HepG2 (cell line): ENCODE data around the gene RASA3. TPM values are rescaled to one million over a fixed set of nuclear protein-coding genes. Genes with fewer than 3 reads are reported as not detected.

Experiments used
- ATAC-seq: fragments of 200-7000 bp; cut with Tn5 transposase; 3 replicates; pipeline ENCODE4 v1.9.1; 2020; ENCODE audit warnings: mild to moderate bottlenecking, moderate library complexity
- BruUV-seq: library from RNA; stranded (reverse); fragments of 400-500 nt; replicated peaks from 2 replicates; lab custom pipeline; 2021; lab: Mats Ljungman, UMichigan
- CTCF ChIA-PET: fragments of 300-600 bp; formaldehyde crosslinking; extraction: SDS; loops from one replicate; lab custom pipeline; 2021; ENCODE audit warnings: low total read pairs, inconsistent platforms, low intra/inter-chr PET ratio; lab: Yijun Ruan, JAX
- POLR2A ChIA-PET: fragments of 350-600 bp; sonication (Branson Sonifier 250); formaldehyde crosslinking; loops from one replicate; lab custom pipeline; 2020; ENCODE audit warnings: antibody characterized with exemption, inconsistent platforms; lab: Yijun Ruan, JAX
- DNase-seq: peaks from one replicate; pipeline ENCODE4 v3.0.0-alpha.2; 2015; ENCODE audit warnings: low spot score
- FAIRE-seq: peaks from 3 replicates; lab custom pipeline; 2011; peaks lifted over from hg19 to GRCh38; lab: Jason Lieb, UNC
- H2AFZ ChIP-seq: one replicate; pipeline ENCODE4 v1.6.1; 2011; ENCODE audit warnings: low read length, inconsistent platforms
- H3K27ac ChIP-seq: fragments of 300-600 bp; 3 replicates; pipeline ENCODE4 v1.8.0; 2011; ENCODE audit warnings: mixed run types, mild to moderate bottlenecking, mixed read lengths, low read length, inconsistent platforms; ENCODE audit not compliant: insufficient read depth; ENCODE audit errors: extremely low read length
- H3K27me3 ChIP-seq, 2 experiments: fragments of 200-600 bp in 1 of 2; 2 replicates in 1 of 2; 3 replicates in 1 of 2; pipeline versions ENCODE4 v1.6.0 to v1.8.0; 2011; ENCODE audit warnings: low read length in 2 of 2, mild to moderate bottlenecking in 2 of 2, moderate library complexity in 2 of 2, inconsistent platforms in 1 of 2; ENCODE audit not compliant: insufficient read depth in 2 of 2, control insufficient read depth in 1 of 2
- H3K36me3 ChIP-seq, 2 experiments: fragments of 200-600 bp in 1 of 2; replicated peaks in 1 of 2; 2 replicates in 1 of 2; 3 replicates in 1 of 2; pipeline versions ENCODE4 v1.5.1 to v1.8.0; 2011; ENCODE audit warnings: low read length in 2 of 2, inconsistent platforms in 1 of 2; ENCODE audit not compliant: insufficient read depth in 2 of 2, control insufficient read depth in 1 of 2
- H3K4me1 ChIP-seq: 2 replicates; pipeline ENCODE4 v1.5.1; 2012; ENCODE audit warnings: low read length, inconsistent platforms; ENCODE audit not compliant: insufficient read depth
- H3K4me2 ChIP-seq: 2 replicates; pipeline ENCODE4 v1.6.0; 2011; ENCODE audit warnings: low read depth, low read length, inconsistent platforms
- H3K4me3 ChIP-seq, 3 experiments: fragments of 200-600 bp in 1 of 3; sonication (generic), shearing (Covaris generic) in 1 of 3; replicated peaks in 1 of 3; 2 replicates each; pipeline ENCODE4 v1.5.1; 2011 to 2016; ENCODE audit warnings: low read length in 3 of 3, inconsistent platforms in 2 of 3, low read depth in 2 of 3, mild to moderate bottlenecking in 2 of 3, control low read depth in 1 of 3, mixed read lengths in 1 of 3; ENCODE audit not compliant: insufficient read depth in 1 of 3
- H3K79me2 ChIP-seq: one replicate; pipeline ENCODE4 v1.6.1; 2011; ENCODE audit warnings: low read length, inconsistent platforms; ENCODE audit not compliant: insufficient read depth
- H3K9ac ChIP-seq: 2 replicates; pipeline ENCODE4 v1.6.0; 2011; ENCODE audit warnings: mild to moderate bottlenecking, low read depth, low read length, inconsistent platforms; ENCODE audit not compliant: insufficient read depth
- H3K9me3 ChIP-seq: 2 replicates; pipeline ENCODE4 v1.5.1; 2012; ENCODE audit warnings: mild to moderate bottlenecking, low read length
- H4K20me1 ChIP-seq: 2 replicates; pipeline ENCODE4 v1.6.0; 2011; ENCODE audit warnings: inconsistent platforms, mild to moderate bottlenecking, low read length, moderate library complexity; ENCODE audit not compliant: insufficient read depth
- ETV5 ChIP-seq: IDR thresholded peaks from 2 replicates; pipeline ENCODE4 v1.6.1; 2018; ENCODE audit warnings: missing biosample characterization, missing genetic modification reagents, inconsistent platforms, borderline replicate concordance
- NFE2L2 ChIP-seq: fragments of 150-350 bp; IDR thresholded peaks from 2 replicates; pipeline ENCODE4 v1.6.1; 2014; ENCODE audit warnings: low read length
- RCOR2 ChIP-seq: IDR thresholded peaks from 2 replicates; pipeline ENCODE4 v1.6.1; 2016; ENCODE audit warnings: missing biosample characterization, missing genetic modification reagents
- REPIN1 ChIP-seq: sonication (generic); formaldehyde crosslinking; IDR thresholded peaks from 2 replicates; pipeline ENCODE4 v1.8.0; 2022; ENCODE audit warnings: missing genetic modification reagents, low read depth, mild to moderate bottlenecking, borderline replicate concordance
- SP5 ChIP-seq: IDR thresholded peaks from 2 replicates; pipeline ENCODE4 v1.6.1; 2016; ENCODE audit warnings: low read depth, borderline replicate concordance
- ZNF282 ChIP-seq: fragments of 450-650 bp; IDR thresholded peaks from 2 replicates; pipeline ENCODE4 v1.6.1; 2018; ENCODE audit not compliant: partially characterized antibody
- ZNF703 ChIP-seq: sonication (generic); formaldehyde crosslinking; IDR thresholded peaks from 2 replicates; pipeline ENCODE4 v1.5.1; 2020; ENCODE audit warnings: missing genetic modification reagents, mild to moderate bottlenecking, moderate library complexity, borderline replicate concordance
- ZSCAN22 ChIP-seq: sonication (generic); formaldehyde crosslinking; IDR thresholded peaks from 2 replicates; pipeline ENCODE4 v1.4.0; 2020; ENCODE audit warnings: mild to moderate bottlenecking, missing genetic modification reagents
- WGBS: methylation state at CpG from one replicate; pipeline ENCODE4 v1.1.6; 2017; ENCODE audit warnings: low lambda C conversion rate; 5-methylcytosine and 5-hydroxymethylcytosine counted together
- in situ Hi-C: cut with HindIII; loops from 2 replicates; pipeline ENCODE4 v1.10.0; 2017; ENCODE audit warnings: low pct_unique_long_range_greater_than_20kb; ENCODE audit not compliant: extremely low pct_ligation_motif_present
- intact Hi-C: fragments of 100-400 bp; cut with micrococcal nuclease; formaldehyde crosslinking; loops from one replicate; pipeline ENCODE4 v1.10.0; 2022; ENCODE audit not compliant: unreplicated experiment
- polyA plus RNA-seq, 8 experiments: library from polyadenylated mRNA; depleted of rRNA in 3 of 8; stranded (reverse) in 7 of 8; unstranded in 1 of 8; fragments of >200 nt; fragmentation: Illumina TruSeq in 4 of 8; extraction: Trizol in 4 of 8; gene quantifications; 2 replicates each; pipeline versions ENCODE4 v1.2.1 to v1.2.3, GENCODE V29; 2011 to 2016; ENCODE audit warnings: low read depth in 4 of 8, missing spikeins in 1 of 8, mixed read lengths in 1 of 8; ENCODE audit not compliant: insufficient read depth in 1 of 8
- total RNA-seq, 5 experiments: library from RNA; depleted of rRNA; stranded (reverse); fragments of >200 nt; fragmentation: Illumina TruSeq; extraction: Trizol; gene quantifications; 2 replicates each; pipeline ENCODE4 v1.2.3, GENCODE V29; 2016; ENCODE audit warnings: low read depth in 1 of 5

Gene RASA3
- total and polyA plus RNA-seq, 2 of the 13 experiments (the other 11 are each of a cell fraction or from before 2014, with no cell fraction given), result 0.05 TPM; not detected in 1

- FAIRE-seq, result no peak
- in situ Hi-C loops, result no loop called here
These were observed 182.9 kb downstream of the RASA3 start for GRCh38 chr13:113949546-113949945.

GRCh38 chr13:113948034-113948742 lies 184.2 kb downstream of the RASA3 start:
- peaks cover 5 to 13% of the 10 kb centered on the region in 2 experiments; a peak in 3 of 5 replicates for H3K27me3 ChIP-seq
- H3K4me3 ChIP-seq, result no peak overlapping the region
- H4K20me1 ChIP-seq, result no peaks in the 10 kb centered on the region
- no peaks in the 10 kb centered on the region for H3K79me2 ChIP-seq
- no peak for DNase-seq
- no peak overlapping the region for H3K9ac ChIP-seq
- no peak for FAIRE-seq
- TF ChIP-seq NFE2L2, result 0 out of 2 replicates have a peak, but pooled peaks have one; percentile 6
- no peak for TF ChIP-seq REPIN1
- TF ChIP-seq, all 625 proteins: peak for 1
- Histone ChIP-seq H3K9me3 (no peaks in the 10 kb centered on the region), H3K36me3 (no peaks in the 10 kb centered on the region), H3K27ac (no peak overlapping the region), H3K4me1 (peaks cover 5% of the 10 kb centered on the region; the same call in 1 of the 2 replicates), H3K4me2 (no peak overlapping the region), H2AFZ (no peak overlapping the region)
- no TSS peak for BruUV-seq
- intact Hi-C loops, result no loop called here
- ATAC-seq, result no peak
- CTCF ChIA-PET, result interaction anchor here (1.5 kb wide), 1 partner anchor 131 kb away, joined by 6 read pairs; no protein-coding TSS in a partner anchor
- POLR2A ChIA-PET, result no interaction called here
- in situ Hi-C loops, result no loop called here
- 50% methylated on average over 14 of the region's 14 CpGs for WGBS

More at GRCh38 chr13:113949546-113949945, 182.9 kb downstream of the RASA3 start:
- intact Hi-C loops, result no loop called here
- H3K36me3 ChIP-seq, result no peaks in the 10 kb centered on the region
- peaks cover 4 to 13% of the 10 kb centered on the region in 2 experiments; a peak in 3 of 5 replicates for H3K27me3 ChIP-seq
- no peak for DNase-seq
- CTCF ChIA-PET, result no interaction called here
- H3K4me1 ChIP-seq, result peaks cover 5% of the 10 kb centered on the region; the same call in 1 of the 2 replicates
- no peak overlapping the region for H3K27ac ChIP-seq
- 55% methylated on average over 4 of the region's 5 CpGs for WGBS
- no peak overlapping the region for H3K9ac ChIP-seq
- H3K9me3 ChIP-seq, result no peaks in the 10 kb centered on the region
- H3K4me3 ChIP-seq, result no peak overlapping the region
- no peak overlapping the region for H2AFZ ChIP-seq
- POLR2A ChIA-PET, result no interaction called here
- no peak for ATAC-seq
- BruUV-seq, result no TSS peak
- TF ChIP-seq ZNF703 (CRISPR knock-in tag) (no peak), ETV5 (CRISPR knock-in tag) (no peak), ZSCAN22 (CRISPR knock-in tag) (no peak), RCOR2 (CRISPR knock-in tag) (no peak), ZNF282 (no peak), SP5 (no peak)
- no peaks in the 10 kb centered on the region for H4K20me1 ChIP-seq
- H3K79me2 ChIP-seq, result no peaks in the 10 kb centered on the region
- no peak overlapping the region for H3K4me2 ChIP-seq
